Measurements from ENCODE around the gene SLC13A2. TPM values are rescaled to one million over a fixed set of nuclear protein-coding genes. Genes with fewer than 3 reads are reported as not detected.

The SLC13A2 gene
- total RNA-seq, 6 donors from 2014 or later, result 0.10 to 0.61 (median 0.14) TPM; not detected in 3

- H3K27ac ChIP-seq, result no peak overlapping the region
Measured at GRCh38 chr17:28523186-28523585, 49.7 kb downstream of the SLC13A2 start.

GRCh38 chr17:28523876-28524275, 50.4 kb downstream of the SLC13A2 start:
- Histone ChIP-seq H3K9me3 (no peaks in the 10 kb centered on the region), H3K4me3 (no peak overlapping the region), H3K4me1 (peaks cover 0 to 30% (median 16%) of the 10 kb centered on the region in 4 donors), H3K27me3 (no peaks in the 10 kb centered on the region), H3K36me3 (no peaks in the 10 kb centered on the region), H3K27ac (peak overlapping the region in 1 of 4 donors; percentile 66)
- WGBS, 2 donors, result 87 to 88% methylated on average over 9 to 15 of the region's 15 CpGs
- TF ChIP-seq POLR2AphosphoS5 (IDR thresholded peaks at IDR 0.05), result no peak
- TF ChIP-seq POLR2A (IDR thresholded peaks at IDR 0.05), result no peak
- no peak for TF ChIP-seq CTCF (IDR thresholded peaks at IDR 0.05)
- TF ChIP-seq EP300 (IDR thresholded peaks at IDR 0.05), result no peak
- no peak for ATAC-seq (ENCODE audit: low FRiP score in 2 of 2)
- DNase-seq, result peak in 1 of 2 donors; percentile 68

More at GRCh38 chr17:28523186-28523585, 49.7 kb downstream of the SLC13A2 start:
- WGBS, 2 donors, result 100% methylated on average over 1 to 5 of the region's 6 CpGs
- H3K36me3 ChIP-seq, result no peaks in the 10 kb centered on the region
- peaks cover 0 to 30% (median 14%) of the 10 kb centered on the region in 4 donors for H3K4me1 ChIP-seq
- no peaks in the 10 kb centered on the region for H3K9me3 ChIP-seq
- TF ChIP-seq CTCF (IDR thresholded peaks at IDR 0.05), result no peak
- TF ChIP-seq POLR2AphosphoS5 (IDR thresholded peaks at IDR 0.05), result no peak
- no peak for TF ChIP-seq EP300 (IDR thresholded peaks at IDR 0.05)
- TF ChIP-seq POLR2A (IDR thresholded peaks at IDR 0.05), result no peak
- no peaks in the 10 kb centered on the region for H3K27me3 ChIP-seq
- no peak overlapping the region for H3K4me3 ChIP-seq
- DNase-seq (peak in 1 of 2 donors; percentile 52), ATAC-seq (ENCODE audit: low FRiP score in 2 of 2) (no peak)

GRCh38 chr17:28524476-28525424, 51.3 kb downstream of the SLC13A2 start:
- no peak for TF ChIP-seq POLR2AphosphoS5 (IDR thresholded peaks at IDR 0.05)
- TF ChIP-seq EP300 (IDR thresholded peaks at IDR 0.05), result no peak
- TF ChIP-seq CTCF (IDR thresholded peaks at IDR 0.05), result no peak
- no peak for TF ChIP-seq POLR2A (IDR thresholded peaks at IDR 0.05)
- no peaks in the 10 kb centered on the region for H3K27me3 ChIP-seq
- peak; percentile 30 to 82 for ATAC-seq (ENCODE audit: low FRiP score in 2 of 2)
- peaks cover 0 to 30% (median 16%) of the 10 kb centered on the region in 4 donors for H3K4me1 ChIP-seq
- no peak overlapping the region for H3K4me3 ChIP-seq
- peak; percentile 81 to 88 for DNase-seq
- peak overlapping the region; percentile 48 to 79 (median 58) for H3K27ac ChIP-seq
- no peaks in the 10 kb centered on the region for H3K36me3 ChIP-seq
- WGBS, 2 donors, result 62 to 80% methylated on average over 15 to 25 of the region's 25 CpGs
- H3K9me3 ChIP-seq, result no peaks in the 10 kb centered on the region

GRCh38 chr17:28526381-28526780, 52.9 kb downstream of the SLC13A2 start:
- DNase-seq, result peak in 1 of 2 donors; percentile 39
- no peaks in the 10 kb centered on the region for H3K9me3 ChIP-seq
- H3K27ac ChIP-seq, result peak overlapping the region in 2 of 4 donors; percentile 66 to 71
- no peaks in the 10 kb centered on the region for H3K36me3 ChIP-seq
- TF ChIP-seq EP300 (IDR thresholded peaks at IDR 0.05), result no peak
- no peak for TF ChIP-seq POLR2A (IDR thresholded peaks at IDR 0.05)
- TF ChIP-seq POLR2AphosphoS5 (IDR thresholded peaks at IDR 0.05), result no peak
- TF ChIP-seq CTCF (IDR thresholded peaks at IDR 0.05), result no peak
- no peak for ATAC-seq (ENCODE audit: low FRiP score in 2 of 2)
- 80 to 86% methylated on average over 1 to 8 of the region's 8 CpGs for WGBS, 2 donors
- H3K4me1 ChIP-seq, result peaks cover 0 to 30% (median 16%) of the 10 kb centered on the region in 4 donors
- no peaks in the 10 kb centered on the region for H3K27me3 ChIP-seq
- no peak overlapping the region for H3K4me3 ChIP-seq

Data from upper lobe of left lung (tissue), 6 donors.